Activated CD4-positive, CD25-positive, alpha-beta regulatory T cell treated with anti-CD3 and anti-CD28 coated beads, Interleukin-2, amount 50 U/mL, for 24 hours (primary cell): ENCODE results near the gene CMIP.

ENCODE experiments used
- ATAC-seq, 2 donors: fragments of 150-1000 bp; cut with Tn5 transposase; one replicate each; pipeline ENCODE4 v1.10.0; 2021; ENCODE audit warnings: mild to moderate bottlenecking in 1 of 2, moderate library complexity in 1 of 2

Gene CMIP

GRCh38 chr16:81629034-81629802 is 184.6 kb downstream of the CMIP start:
- ATAC-seq = no peak

GRCh38 chr16:81629896-81630634 is 185.5 kb downstream of the CMIP start:
- no peak for ATAC-seq

- ATAC-seq = no peak
Observed at GRCh38 chr16:81630635-81631031, 186.0 kb downstream of the CMIP start.

- peak; percentile 90 to 93 for ATAC-seq
Observed at GRCh38 chr16:81632392-81633146, 188.0 kb downstream of the CMIP start.

- no peak for ATAC-seq
Observed at GRCh38 chr16:81633147-81633619, 188.6 kb downstream of the CMIP start.

GRCh38 chr16:81633680-81634379 is 189.2 kb downstream of the CMIP start:
- no peak for ATAC-seq

- no peak for ATAC-seq
Observed at GRCh38 chr16:81634380-81635062, 189.9 kb downstream of the CMIP start.

- ATAC-seq = no peak
Observed at GRCh38 chr16:81635063-81635937, 190.7 kb downstream of the CMIP start.

- ATAC-seq = no peak
Observed at GRCh38 chr16:81636298-81636993, 191.8 kb downstream of the CMIP start.

GRCh38 chr16:81637336-81638235 is 193.0 kb downstream of the CMIP start:
- no peak for ATAC-seq

GRCh38 chr16:81638286-81638945 is 193.8 kb downstream of the CMIP start:
- ATAC-seq = no peak

- ATAC-seq = no peak
Observed at GRCh38 chr16:81639348-81639747, 194.7 kb downstream of the CMIP start.

GRCh38 chr16:81639931-81640680 is 195.5 kb downstream of the CMIP start:
- ATAC-seq = no peak

- ATAC-seq = no peak
Observed at GRCh38 chr16:81640681-81641070, 196.1 kb downstream of the CMIP start.

GRCh38 chr16:81641395-81642106 is 196.9 kb downstream of the CMIP start:
- ATAC-seq = no peak

- ATAC-seq = no peak
Observed at GRCh38 chr16:81642107-81642436, 197.5 kb downstream of the CMIP start.

GRCh38 chr16:81642943-81643342 is 198.3 kb downstream of the CMIP start:
- no peak for ATAC-seq
